Hepatocyte (in vitro differentiated cells): Measurements from ENCODE around the gene COA8. TPM values are rescaled to one million over a fixed set of nuclear protein-coding genes. Genes with fewer than 3 reads are reported as not detected.
A peak's percentile ranks its signal among the peaks of the same experiment; 100 is the strongest.

ENCODE experiments used
- DNase-seq: peaks from one replicate; pipeline ENCODE4 v3.0.0-alpha.2; 2016; ENCODE audit warnings: low spot score
- H2AFZ ChIP-seq: fragments of 200-600 bp; sonication (generic); 2 replicates; pipeline ENCODE4 v1.6.0; 2016; ENCODE audit warnings: antibody characterized with exemption, mild to moderate bottlenecking
- H3K27ac ChIP-seq: fragments of 200-600 bp; sonication (generic); 2 replicates; pipeline ENCODE4 v1.5.1; 2016; ENCODE audit warnings: mild to moderate bottlenecking
- H3K27me3 ChIP-seq: fragments of 200-600 bp; sonication (generic); 2 replicates; pipeline ENCODE4 v1.6.1; 2016
- H3K36me3 ChIP-seq: fragments of 200-600 bp; sonication (generic); replicated peaks from 2 replicates; pipeline ENCODE4 v1.5.1; 2016; ENCODE audit warnings: low read depth; ENCODE audit not compliant: insufficient read depth
- H3K4me1 ChIP-seq: fragments of 200-600 bp; sonication (generic); 2 replicates; pipeline ENCODE4 v1.5.1; 2016; ENCODE audit warnings: mild to moderate bottlenecking, moderate library complexity; ENCODE audit not compliant: insufficient read depth
- H3K4me2 ChIP-seq: fragments of 200-600 bp; sonication (generic); 2 replicates; pipeline ENCODE4 v1.6.0; 2016
- H3K4me3 ChIP-seq: fragments of 200-600 bp; sonication (generic); 2 replicates; pipeline ENCODE4 v1.5.1; 2016; ENCODE audit warnings: mild to moderate bottlenecking
- H3K79me2 ChIP-seq: fragments of 200-600 bp; sonication (generic); 2 replicates; pipeline ENCODE4 v1.6.0; 2017; ENCODE audit warnings: mild to moderate bottlenecking
- H3K9me2 ChIP-seq: fragments of 200-600 bp; sonication (generic); replicated peaks from 2 replicates; pipeline ENCODE4 v1.6.0; 2017; ENCODE audit warnings: mild to moderate bottlenecking; ENCODE audit not compliant: insufficient read depth
- H3K9me3 ChIP-seq: fragments of 200-600 bp; sonication (generic); 2 replicates; pipeline ENCODE4 v1.5.1; 2016; ENCODE audit warnings: low read depth, mild to moderate bottlenecking
- H4K20me1 ChIP-seq: fragments of 200-600 bp; sonication (generic); 2 replicates; pipeline ENCODE4 v1.6.0; 2016; ENCODE audit warnings: mild to moderate bottlenecking; ENCODE audit not compliant: insufficient read depth, poor library complexity, severe bottlenecking
- CTCF ChIP-seq: fragments of 200-600 bp; sonication (generic); IDR thresholded peaks from 2 replicates; pipeline ENCODE4 v1.5.1; 2016; ENCODE audit warnings: antibody characterized with exemption, mild to moderate bottlenecking; ENCODE audit not compliant: poor library complexity
- EZH2 ChIP-seq: fragments of 200-600 bp; sonication (generic); IDR thresholded peaks from 2 replicates; pipeline ENCODE4 v1.6.1; 2016; ENCODE audit warnings: antibody characterized with exemption, mild to moderate bottlenecking, borderline replicate concordance
- EZH2phosphoT487 ChIP-seq: fragments of 200-600 bp; sonication (generic); IDR thresholded peaks from one replicate; pipeline ENCODE4 v1.6.1; 2018; ENCODE audit warnings: antibody characterized with exemption, mild to moderate bottlenecking, low read depth, moderate library complexity; ENCODE audit not compliant: unreplicated experiment, severe bottlenecking
- WGBS: methylation state at CpG from one replicate; pipeline ENCODE4 v1.1.6; 2016; ENCODE audit warnings: low lambda C conversion rate; ENCODE audit errors: missing lambda C conversion rate; 5-methylcytosine and 5-hydroxymethylcytosine counted together
- polyA plus RNA-seq: library from polyadenylated mRNA; unstranded; fragments of >200 nt; fragmentation: Nextera tagmentation; extraction: Ambion mirVana; gene quantifications from 2 replicates; pipeline ENCODE4 v1.2.1, GENCODE V29; 2016
- total RNA-seq: library from RNA; depleted of rRNA; stranded (reverse); fragments of >200 nt; gene quantifications from 2 replicates; pipeline ENCODE4 v1.2.3, GENCODE V29; 2014

COA8 gene
- total and polyA plus RNA-seq, 2 experiments from 2014 or later: 58.7 to 68.2 TPM

- Histone ChIP-seq H3K4me3 (no peak overlapping the region), H3K27ac (no peak overlapping the region), H3K4me1 (peaks cover 7% of the 10 kb centered on the region), H3K27me3 (no peaks in the 10 kb centered on the region), H4K20me1 (no peaks in the 10 kb centered on the region), H3K9me3 (no peaks in the 10 kb centered on the region), H3K9me2 (no peaks in the 10 kb centered on the region), H3K36me3 (no peaks in the 10 kb centered on the region), H3K79me2 (no peaks in the 10 kb centered on the region), H2AFZ (no peak overlapping the region), H3K4me2 (no peak overlapping the region)
- no peak for DNase-seq
- WGBS: 85% methylated on average over 16 of the region's 16 CpGs
- TF ChIP-seq CTCF: no peak
These were observed 61.2 kb downstream of the COA8 start for GRCh38 chr14:103623883-103624482.

GRCh38 chr14:103624860-103625259, 62.1 kb downstream of the COA8 start:
- peak; percentile 53 for DNase-seq
- no peaks in the 10 kb centered on the region for H3K9me3 ChIP-seq
- H3K27me3 ChIP-seq: no peaks in the 10 kb centered on the region
- H3K9me2 ChIP-seq: no peaks in the 10 kb centered on the region
- H3K4me1 ChIP-seq: peaks cover 7% of the 10 kb centered on the region
- peaks cover 7% of the 10 kb centered on the region for H3K79me2 ChIP-seq
- peaks cover 2% of the 10 kb centered on the region for H4K20me1 ChIP-seq
- no peak overlapping the region for H3K27ac ChIP-seq
- no peaks in the 10 kb centered on the region for H3K36me3 ChIP-seq
- WGBS: 40% methylated on average over 10 of the region's 10 CpGs
- no peak overlapping the region for H3K4me3 ChIP-seq
- TF ChIP-seq CTCF (no peak), EZH2phosphoT487 (no peak), EZH2 (no peak)
- H2AFZ ChIP-seq: no peak overlapping the region
- no peak overlapping the region for H3K4me2 ChIP-seq

- no peak overlapping the region for H3K4me2 ChIP-seq
- TF ChIP-seq EZH2phosphoT487 (no peak), CTCF (no peak), EZH2 (no peak)
- no peak overlapping the region for H3K4me3 ChIP-seq
These were observed 62.8 kb downstream of the COA8 start for GRCh38 chr14:103625356-103626095.

More at GRCh38 chr14:103625356-103626095, 62.8 kb downstream of the COA8 start:
- no peaks in the 10 kb centered on the region for H3K9me2 ChIP-seq
- H4K20me1 ChIP-seq: peaks cover 9% of the 10 kb centered on the region
- no peaks in the 10 kb centered on the region for H3K27me3 ChIP-seq
- H3K4me1 ChIP-seq: peaks cover 9% of the 10 kb centered on the region
- H2AFZ ChIP-seq: no peak overlapping the region
- no peaks in the 10 kb centered on the region for H3K9me3 ChIP-seq
- H3K27ac ChIP-seq: no peak overlapping the region
- no peaks in the 10 kb centered on the region for H3K36me3 ChIP-seq
- DNase-seq: no peak
- peaks cover 14% of the 10 kb centered on the region for H3K79me2 ChIP-seq
- WGBS: 77% methylated on average over 11 of the region's 11 CpGs
